ENCODE data around the gene VGF. TPM values are rescaled to one million over a fixed set of nuclear protein-coding genes. Genes with fewer than 3 reads are reported as not detected.

Gene VGF
- total and polyA plus RNA-seq, 12 donors: 0.97 to 14.3 (median 4.6) TPM; not detected in 3

DNA sequence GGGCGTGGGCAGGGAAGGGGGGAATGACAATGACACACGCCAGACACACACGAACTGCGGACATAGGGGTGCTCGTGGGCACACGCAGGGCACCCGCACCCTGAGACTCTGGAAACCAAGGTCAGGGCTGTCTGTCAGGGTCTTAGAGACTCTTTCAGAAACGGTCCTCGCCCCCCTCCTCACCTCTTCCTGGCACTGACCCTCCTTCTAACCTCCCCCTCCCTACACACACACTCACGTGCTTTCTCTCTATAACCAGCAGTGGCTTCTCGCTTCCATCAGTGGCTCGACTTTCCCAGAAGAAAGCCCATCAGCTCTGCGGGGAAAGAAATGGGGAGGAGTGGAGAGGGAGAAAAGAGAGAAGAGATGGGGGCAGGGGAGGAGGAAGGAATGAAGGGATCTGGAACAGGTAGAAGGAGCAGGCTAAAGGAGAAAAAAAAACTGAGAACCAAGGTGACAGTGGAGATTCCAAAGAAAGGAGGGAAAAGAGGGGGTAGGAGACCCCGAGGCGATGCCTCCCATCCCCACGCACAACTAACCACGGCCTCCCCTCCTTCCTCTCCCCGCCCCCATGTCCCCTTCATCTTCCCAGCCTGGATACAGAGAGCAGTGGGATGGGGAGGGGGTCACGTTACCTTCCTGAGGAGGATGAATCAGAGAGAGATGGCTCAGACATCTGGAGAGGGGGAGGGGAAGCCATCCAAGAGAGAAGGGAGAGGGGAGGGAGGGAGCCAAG is 1.7 kb upstream of the VGF start:
- no peak overlapping the region for H3K27ac ChIP-seq
- 0 to 1% (median 0%) methylated on average over 12 to 19 of the region's 19 CpGs for WGBS, 4 donors
- DNase-seq: no peak
- H3K36me3 ChIP-seq (replicated peaks in 1 of 2): no peaks in the 10 kb centered on the region
- TF ChIP-seq, protein P1, sequence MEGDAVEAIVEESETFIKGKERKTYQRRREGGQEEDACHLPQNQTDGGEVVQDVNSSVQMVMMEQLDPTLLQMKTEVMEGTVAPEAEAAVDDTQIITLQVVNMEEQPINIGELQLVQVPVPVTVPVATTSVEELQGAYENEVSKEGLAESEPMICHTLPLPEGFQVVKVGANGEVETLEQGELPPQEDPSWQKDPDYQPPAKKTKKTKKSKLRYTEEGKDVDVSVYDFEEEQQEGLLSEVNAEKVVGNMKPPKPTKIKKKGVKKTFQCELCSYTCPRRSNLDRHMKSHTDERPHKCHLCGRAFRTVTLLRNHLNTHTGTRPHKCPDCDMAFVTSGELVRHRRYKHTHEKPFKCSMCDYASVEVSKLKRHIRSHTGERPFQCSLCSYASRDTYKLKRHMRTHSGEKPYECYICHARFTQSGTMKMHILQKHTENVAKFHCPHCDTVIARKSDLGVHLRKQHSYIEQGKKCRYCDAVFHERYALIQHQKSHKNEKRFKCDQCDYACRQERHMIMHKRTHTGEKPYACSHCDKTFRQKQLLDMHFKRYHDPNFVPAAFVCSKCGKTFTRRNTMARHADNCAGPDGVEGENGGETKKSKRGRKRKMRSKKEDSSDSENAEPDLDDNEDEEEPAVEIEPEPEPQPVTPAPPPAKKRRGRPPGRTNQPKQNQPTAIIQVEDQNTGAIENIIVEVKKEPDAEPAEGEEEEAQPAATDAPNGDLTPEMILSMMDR (IDR thresholded peaks at IDR 0.05): no peak
- no peak for TF ChIP-seq POLR2A (IDR thresholded peaks at IDR 0.05)
- H3K27me3 ChIP-seq: peaks cover 51% of the 10 kb centered on the region
- intact Hi-C loops (cut with DNase I): loop anchor here in 1 of 2 donors (10.0 kb wide), 1 partner anchor 272 kb away; the partner anchor contains the start of gene ACHE
- peaks cover 12 to 35% of the 10 kb centered on the region in 2 donors for H3K4me1 ChIP-seq (replicated peaks in 1 of 2)
- no peaks in the 10 kb centered on the region for H3K9me3 ChIP-seq (replicated peaks in 1 of 3)
- no peak overlapping the region for H3K4me3 ChIP-seq

DNA sequence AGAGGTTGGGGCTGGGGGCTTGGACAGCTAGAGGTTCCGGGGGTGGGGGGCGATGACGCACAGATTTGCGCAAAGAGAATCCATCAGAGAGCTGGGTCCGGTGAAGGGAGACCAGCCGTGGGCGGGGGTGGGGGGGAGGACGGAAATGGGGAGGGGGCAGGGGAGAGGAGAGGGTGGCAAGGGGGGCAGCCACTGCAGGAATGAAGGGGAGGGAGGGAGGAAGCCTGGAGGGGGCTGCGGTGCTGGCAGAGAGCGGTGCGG is 1.2 kb upstream of the VGF start:
- 0 to 1% (median 1%) methylated on average over 4 to 11 of the region's 11 CpGs; no CpG with 5 or more reads in 1 of the 4 donors for WGBS, 4 donors
- Histone ChIP-seq H3K4me1 (replicated peaks in 1 of 2) (peaks cover 12 to 34% of the 10 kb centered on the region in 2 donors), H3K36me3 (replicated peaks in 1 of 2) (no peaks in the 10 kb centered on the region), H3K9me3 (replicated peaks in 1 of 3) (no peaks in the 10 kb centered on the region), H3K27ac (no peak overlapping the region), H3K4me3 (no peak overlapping the region), H3K27me3 (peaks cover 46% of the 10 kb centered on the region)
- intact Hi-C loops (cut with DNase I): loop anchor here in 1 of 2 donors (10.0 kb wide), 1 partner anchor 272 kb away; the partner anchor contains the start of gene ACHE
- TF ChIP-seq, protein P1 (IDR thresholded peaks at IDR 0.05): no peak
- no peak for TF ChIP-seq POLR2A (IDR thresholded peaks at IDR 0.05)
- no peak for DNase-seq

DNA sequence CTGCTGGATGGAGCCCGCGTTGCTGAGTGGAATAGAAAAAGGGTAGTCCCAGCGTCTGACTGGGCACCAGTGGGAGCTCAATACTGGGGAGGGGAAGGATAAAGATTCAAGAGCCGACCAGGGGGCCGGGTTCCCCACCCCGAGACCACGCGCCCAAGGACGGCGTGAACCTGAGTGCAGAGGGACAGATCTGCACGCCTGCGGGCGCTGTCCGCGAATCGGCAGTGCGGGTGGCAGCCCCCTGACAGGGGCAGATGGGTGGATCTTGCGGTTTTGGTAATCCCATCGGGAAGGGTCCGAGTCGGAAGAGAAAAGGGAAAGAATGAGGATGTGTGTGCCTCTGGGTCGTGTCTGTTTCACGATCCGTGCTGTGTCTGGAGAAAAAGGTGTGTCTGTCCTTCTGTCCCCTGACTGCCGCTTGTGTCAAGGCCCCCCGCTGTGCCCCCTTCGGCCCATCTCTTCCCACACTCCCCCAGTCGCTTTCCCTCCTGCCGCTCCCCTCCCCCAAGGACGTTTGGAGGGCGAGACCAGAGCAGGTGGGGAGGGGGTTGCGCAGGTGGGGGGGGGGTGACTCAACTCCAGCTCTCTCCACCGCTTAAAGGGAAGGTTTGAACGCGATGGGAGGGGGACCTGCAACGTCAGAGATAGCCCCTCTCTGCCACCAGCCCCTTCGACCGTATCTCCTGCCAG is 734 bp upstream of the VGF start:
- intact Hi-C loops (cut with DNase I): loop anchor here in 1 of 2 donors (10.0 kb wide), 1 partner anchor 271 kb away; the partner anchor contains the start of gene ACHE
- 0 to 4% (median 2%) methylated on average over 22 to 38 of the region's 38 CpGs for WGBS, 4 donors
- H3K4me1 ChIP-seq (replicated peaks in 1 of 2): peaks cover 12 to 34% of the 10 kb centered on the region in 2 donors
- H3K27ac ChIP-seq: no peak overlapping the region
- H3K27me3 ChIP-seq: peaks cover 42% of the 10 kb centered on the region
- TF ChIP-seq, protein P1 (IDR thresholded peaks at IDR 0.05): no peak
- no peak for TF ChIP-seq POLR2A (IDR thresholded peaks at IDR 0.05)
- peak overlapping the region in 1 of 4 donors; percentile 8 for H3K4me3 ChIP-seq
- no peak for DNase-seq
- no peaks in the 10 kb centered on the region for H3K36me3 ChIP-seq (replicated peaks in 1 of 2)
- no peaks in the 10 kb centered on the region for H3K9me3 ChIP-seq (replicated peaks in 1 of 3)

DNA sequence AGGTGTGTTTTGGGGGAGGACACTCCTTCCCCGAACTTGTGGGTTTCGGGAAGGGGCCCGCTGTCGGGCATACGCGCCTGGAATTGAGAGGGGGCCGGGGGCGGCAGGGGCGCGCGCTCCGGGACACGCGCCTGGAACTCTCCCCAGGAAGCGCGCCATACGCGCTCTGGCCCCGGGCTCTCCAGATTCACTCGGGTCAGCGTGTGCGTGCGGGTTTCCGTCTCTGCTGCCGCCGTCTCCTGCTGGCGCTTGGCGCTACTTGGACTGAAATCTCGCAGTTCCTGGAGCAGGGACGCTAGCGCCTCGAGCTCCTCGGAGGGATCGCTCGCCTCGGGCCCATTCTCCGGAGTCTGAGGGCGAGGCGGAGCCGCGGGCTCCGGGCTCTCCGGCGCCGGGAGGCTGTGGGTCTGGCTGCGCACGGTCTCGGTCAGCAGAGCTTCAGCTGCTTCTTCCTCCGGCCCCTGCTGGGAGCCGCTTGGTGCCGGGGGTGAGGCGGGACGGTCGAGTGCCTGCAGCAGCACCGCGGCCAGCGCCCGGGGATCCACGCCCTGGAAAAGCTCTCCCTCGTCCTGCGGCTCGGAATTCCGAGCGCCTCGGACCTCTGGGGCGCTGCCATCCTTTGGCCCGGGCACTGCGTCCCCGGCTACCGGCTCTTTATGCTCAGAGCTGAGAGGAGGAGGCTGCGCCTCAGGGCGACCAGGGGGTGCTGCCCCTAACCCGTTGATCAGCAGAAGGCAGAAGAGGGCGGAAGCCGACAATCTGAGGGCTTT is 1.1 kb downstream of the VGF start:
- H3K9me3 ChIP-seq (replicated peaks in 1 of 3): no peaks in the 10 kb centered on the region
- H3K27ac ChIP-seq: no peak overlapping the region
- peaks cover 12 to 31% of the 10 kb centered on the region in 2 donors for H3K4me1 ChIP-seq (replicated peaks in 1 of 2)
- TF ChIP-seq, protein P1 (IDR thresholded peaks at IDR 0.05): no peak
- no peak for TF ChIP-seq POLR2A (IDR thresholded peaks at IDR 0.05)
- 1 to 7% (median 4%) methylated on average over 2 to 75 of the region's 75 CpGs for WGBS, 4 donors
- intact Hi-C loops (cut with DNase I): loop anchor here in 1 of 2 donors (10.0 kb wide), 1 partner anchor 269 kb away; the partner anchor contains the start of gene ACHE
- H3K27me3 ChIP-seq: peaks cover 23% of the 10 kb centered on the region
- peaks cover 0 to 1% of the 10 kb centered on the region in 2 donors for H3K36me3 ChIP-seq (replicated peaks in 1 of 2)
- H3K4me3 ChIP-seq: no peak overlapping the region
- DNase-seq: peak in 4 of 7 donors; percentile 44 to 59 (median 52)
